OCI-LY1 (cell line): Measurements from ENCODE around the gene TRAPPC12.

Experiments
- EZH2 ChIP-seq: fragments of 200-600 bp; sonication (generic), shearing (Covaris generic); IDR thresholded peaks from 2 replicates; pipeline ENCODE4 v1.8.0; 2017; ENCODE audit warnings: borderline replicate concordance, mixed run types, mild to moderate bottlenecking, antibody characterized with exemption, low read length, moderate library complexity, mixed read lengths
- TF ChIP-seq, protein P1 (sequence below): fragments of 200-600 bp; sonication (generic), shearing (Covaris generic); IDR thresholded peaks from 2 replicates; pipeline ENCODE4 v1.5.1; 2017; ENCODE audit warnings: mild to moderate bottlenecking, antibody characterized with exemption, low read length, moderate library complexity, mixed read lengths

DNA sequence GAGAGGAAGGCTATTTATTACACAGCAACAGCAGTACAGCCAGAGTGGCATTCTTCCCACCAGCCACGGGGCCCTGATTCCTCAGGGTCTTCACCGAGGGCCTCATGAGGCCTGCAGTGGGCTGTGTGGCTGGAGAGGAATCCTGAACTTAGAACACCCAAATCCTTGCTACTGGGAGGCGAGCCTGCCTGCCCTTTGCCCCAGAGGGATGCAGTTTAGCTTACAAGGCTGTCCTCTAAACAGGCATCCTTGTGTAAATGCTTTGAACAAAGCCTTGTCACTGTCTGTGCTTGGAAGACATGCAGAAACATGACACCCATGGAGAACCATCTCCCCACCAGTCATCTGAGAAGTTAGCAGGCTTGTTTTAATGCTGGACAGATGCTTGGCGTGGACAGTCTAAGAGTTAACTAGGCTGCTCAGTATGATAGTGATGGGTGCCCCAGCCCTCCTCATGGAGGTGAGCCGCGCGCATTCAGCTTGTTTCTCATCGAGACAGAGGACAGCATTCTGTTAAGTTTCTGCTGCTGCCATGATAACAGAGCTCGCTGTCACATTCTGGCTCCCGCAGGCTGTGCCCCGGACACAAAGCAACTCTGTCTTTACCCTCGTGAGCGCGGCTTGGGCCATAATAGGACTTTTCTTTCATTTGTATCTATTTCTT, 97.0 kb downstream of the TRAPPC12 start:
- TF ChIP-seq, protein P1, sequence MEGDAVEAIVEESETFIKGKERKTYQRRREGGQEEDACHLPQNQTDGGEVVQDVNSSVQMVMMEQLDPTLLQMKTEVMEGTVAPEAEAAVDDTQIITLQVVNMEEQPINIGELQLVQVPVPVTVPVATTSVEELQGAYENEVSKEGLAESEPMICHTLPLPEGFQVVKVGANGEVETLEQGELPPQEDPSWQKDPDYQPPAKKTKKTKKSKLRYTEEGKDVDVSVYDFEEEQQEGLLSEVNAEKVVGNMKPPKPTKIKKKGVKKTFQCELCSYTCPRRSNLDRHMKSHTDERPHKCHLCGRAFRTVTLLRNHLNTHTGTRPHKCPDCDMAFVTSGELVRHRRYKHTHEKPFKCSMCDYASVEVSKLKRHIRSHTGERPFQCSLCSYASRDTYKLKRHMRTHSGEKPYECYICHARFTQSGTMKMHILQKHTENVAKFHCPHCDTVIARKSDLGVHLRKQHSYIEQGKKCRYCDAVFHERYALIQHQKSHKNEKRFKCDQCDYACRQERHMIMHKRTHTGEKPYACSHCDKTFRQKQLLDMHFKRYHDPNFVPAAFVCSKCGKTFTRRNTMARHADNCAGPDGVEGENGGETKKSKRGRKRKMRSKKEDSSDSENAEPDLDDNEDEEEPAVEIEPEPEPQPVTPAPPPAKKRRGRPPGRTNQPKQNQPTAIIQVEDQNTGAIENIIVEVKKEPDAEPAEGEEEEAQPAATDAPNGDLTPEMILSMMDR: no peak
- TF ChIP-seq EZH2: no peak
